GM13976 (cell line): ENCODE measurements around the gene GSK3A.

ENCODE experiments used
- DNase-seq: peaks from one replicate; pipeline ENCODE4 v3.0.0; 2012; ENCODE audit warnings: low spot score
- CTCF ChIP-seq: IDR thresholded peaks from 2 replicates; pipeline ENCODE4 v1.5.1; 2012; ENCODE audit warnings: borderline replicate concordance, mild to moderate bottlenecking; ENCODE audit not compliant: insufficient read depth; ENCODE audit errors: extremely low read depth, missing control alignments, control extremely low read depth
- in situ Hi-C: fragments of 300-500 bp; cut with MboI; formaldehyde crosslinking; loops from one replicate; pipeline ENCODE4 v1.12.0; 2022; ENCODE audit warnings: low sequenced_read_pairs, mixed read lengths, inconsistent platforms; ENCODE audit not compliant: unreplicated experiment

GSK3A gene

DNA sequence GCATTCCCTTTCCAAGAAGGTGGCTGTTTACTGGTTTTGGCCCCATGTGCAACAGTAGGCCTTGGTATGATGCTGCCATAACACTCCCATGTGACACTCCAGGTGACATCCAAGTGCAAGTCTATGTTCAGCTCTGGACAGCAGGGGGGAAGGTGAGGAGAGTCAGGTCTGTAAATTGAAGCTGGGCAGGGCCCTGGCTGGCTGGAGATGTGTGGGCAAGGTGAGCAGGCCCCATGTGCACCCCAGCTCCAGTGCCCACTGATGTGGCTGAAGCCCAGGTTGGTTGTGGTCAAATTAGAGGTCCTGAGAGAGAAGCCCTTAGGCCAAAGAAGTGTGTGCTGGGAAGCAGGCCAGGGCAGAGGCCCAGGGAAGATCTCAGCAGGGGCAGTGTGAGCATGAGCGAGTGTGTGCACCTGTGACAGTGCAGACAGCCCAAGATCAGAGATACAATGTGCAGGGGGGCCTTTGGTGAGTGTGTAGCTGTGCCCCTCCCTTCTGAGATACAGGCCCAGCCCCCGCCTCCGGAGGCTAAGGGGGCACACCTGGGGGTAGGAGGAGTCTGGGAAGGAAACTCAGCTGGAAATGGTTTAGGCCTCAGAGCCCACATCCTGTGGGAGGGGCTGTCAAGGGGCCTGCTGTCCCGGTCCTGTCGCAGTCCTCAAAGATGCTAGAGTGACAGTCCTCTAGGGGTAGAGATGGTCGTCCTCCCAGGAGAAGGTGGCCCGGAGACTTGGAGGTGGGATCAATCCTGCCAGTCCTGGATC, 43.5 kb downstream of the GSK3A start:
- peak; percentile 86 for DNase-seq
- no peak for TF ChIP-seq CTCF
- in situ Hi-C loops, result loop anchor here (10.0 kb wide), 1 partner anchor 94 kb away; no protein-coding TSS in a partner anchor

- DNase-seq, result no peak
- no peak for TF ChIP-seq CTCF
- in situ Hi-C loops, result loop anchor here (10.0 kb wide), 1 partner anchor 93 kb away; no protein-coding TSS in a partner anchor
These were observed 45.0 kb downstream of the GSK3A start for GRCh38 chr19:42197375-42197817.

DNA sequence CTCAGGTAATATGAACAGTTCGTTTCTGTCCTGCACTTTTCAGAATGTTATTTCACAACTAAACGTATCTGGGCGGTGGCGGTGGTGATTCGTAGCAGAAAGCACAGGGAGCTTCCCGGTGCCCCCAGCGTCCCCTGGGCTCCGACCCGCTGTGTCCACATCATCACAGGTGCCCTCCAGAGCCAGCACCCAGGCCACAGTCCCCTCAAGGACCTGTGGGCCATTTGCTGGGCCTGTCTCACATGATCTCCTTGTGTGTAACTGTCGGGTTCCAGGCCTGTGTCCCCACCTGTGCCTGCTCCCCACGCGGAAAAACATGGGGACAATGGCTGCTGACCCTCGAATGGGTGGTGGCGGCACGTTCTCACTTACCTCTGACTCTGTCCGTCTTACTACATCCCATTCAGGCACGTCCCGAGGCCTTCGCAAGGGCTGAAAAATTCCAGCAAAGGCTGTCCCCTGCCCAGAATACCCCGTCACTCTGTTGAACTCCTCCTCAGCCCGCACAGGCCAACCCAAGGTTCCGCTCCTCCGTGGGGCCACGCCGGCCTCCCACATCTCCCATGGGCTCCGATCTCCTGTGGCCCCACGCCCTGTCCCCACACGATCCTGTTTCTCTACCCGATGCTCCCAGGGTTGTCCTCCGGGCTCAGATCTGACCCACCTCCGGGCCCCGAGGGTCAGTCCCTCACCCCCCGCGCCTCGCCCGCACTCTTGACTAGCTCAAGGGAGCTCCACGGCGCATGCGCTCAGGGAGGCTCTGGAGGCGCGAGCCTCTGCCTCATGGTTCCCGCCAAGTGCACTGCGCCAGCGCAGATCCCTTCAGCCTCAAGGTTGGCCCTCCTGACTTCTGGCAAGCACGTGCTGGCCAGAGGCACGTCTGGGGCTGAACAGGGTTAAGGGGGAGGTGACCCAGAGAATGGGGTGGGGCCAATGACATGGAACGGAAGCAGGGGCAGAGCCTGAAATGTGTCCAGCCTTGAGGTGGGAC, 46.1 kb downstream of the GSK3A start:
- DNase-seq, result no peak
- no peak for TF ChIP-seq CTCF
- in situ Hi-C loops, result loop anchor here (10.0 kb wide), 1 partner anchor 92 kb away; no protein-coding TSS in a partner anchor

DNA sequence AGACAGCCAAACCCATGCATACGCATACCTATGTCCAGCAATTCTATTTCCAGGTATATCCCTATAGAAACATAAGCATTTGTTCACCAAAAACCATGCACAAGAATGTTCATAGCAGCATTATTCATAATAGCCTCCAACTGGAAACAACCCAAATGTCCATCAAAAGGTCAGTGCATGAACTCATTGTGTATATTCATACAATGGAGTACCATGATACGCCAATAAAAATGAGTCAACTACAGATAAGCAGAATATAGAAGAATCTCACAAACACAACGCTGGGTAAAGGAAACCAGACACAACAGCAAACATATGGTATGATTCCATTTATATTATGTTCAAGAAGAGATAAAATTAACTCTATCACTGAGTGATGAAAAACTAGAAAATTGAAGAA, 48.7 kb downstream of the GSK3A start:
- TF ChIP-seq CTCF, result no peak
- no peak for DNase-seq
- in situ Hi-C loops, result loop anchor here (10.0 kb wide), 1 partner anchor 89 kb away; no protein-coding TSS in a partner anchor

DNA sequence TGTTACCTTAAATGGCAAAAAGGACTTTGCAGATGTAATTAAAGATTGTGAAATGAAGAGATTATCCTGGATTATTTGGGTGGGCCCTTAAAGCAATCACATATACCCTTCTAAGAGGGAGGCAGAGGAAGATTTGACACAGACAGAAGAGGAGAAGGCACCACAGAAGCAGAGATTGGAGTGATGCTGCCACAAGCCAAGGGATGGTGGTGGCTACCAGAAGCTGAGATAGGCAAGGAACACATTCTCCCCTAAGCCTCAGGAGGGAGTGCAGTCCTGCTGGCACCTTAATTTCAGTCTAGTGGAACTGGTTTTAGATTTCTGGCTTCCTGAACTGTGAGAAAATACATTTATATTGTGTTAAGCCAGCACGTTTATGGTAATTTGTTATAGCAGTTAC, 49.1 kb downstream of the GSK3A start:
- in situ Hi-C loops, result loop anchor here (10.0 kb wide), 1 partner anchor 88 kb away; no protein-coding TSS in a partner anchor
- DNase-seq, result no peak
- no peak for TF ChIP-seq CTCF

DNA sequence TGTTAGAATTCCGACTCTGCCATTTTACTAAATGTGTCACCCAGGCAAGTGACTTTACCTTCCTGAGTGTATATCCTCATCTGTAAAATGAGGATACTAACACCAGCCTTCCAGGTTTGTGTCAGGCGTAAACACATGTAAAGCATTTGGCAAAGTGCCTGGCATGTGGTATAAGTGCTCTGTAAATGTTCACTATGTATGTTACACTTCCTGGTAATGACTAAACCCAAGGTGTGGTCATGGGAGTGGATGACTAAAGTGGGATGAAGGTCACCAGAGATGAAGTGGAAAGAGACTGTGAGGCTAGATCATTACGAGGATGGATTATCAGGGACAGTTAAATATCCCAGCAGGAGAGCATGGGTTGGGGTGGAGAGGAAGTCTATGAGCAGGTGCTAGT, 50.5 kb downstream of the GSK3A start:
- no peak for TF ChIP-seq CTCF
- DNase-seq, result no peak
- in situ Hi-C loops, result loop anchor here (10.0 kb wide), 1 partner anchor 87 kb away; no protein-coding TSS in a partner anchor
